ENCODE results near the gene ELMOD1.

The ELMOD1 gene

GRCh38 chr11:107660066-107660465 is 69.1 kb downstream of the ELMOD1 start:
- no peak for FAIRE-seq

GRCh38 chr11:107661656-107662055 is 70.7 kb downstream of the ELMOD1 start:
- DNase-seq (ENCODE audit: insufficient read length, low spot score) (no peak), FAIRE-seq (no peak)
- no peak for TF ChIP-seq CTCF (IDR thresholded peaks at IDR 0.05; ENCODE audit: insufficient read depth, missing control alignments)

More at GRCh38 chr11:107660066-107660465, 69.1 kb downstream of the ELMOD1 start:
- no peak for DNase-seq (ENCODE audit: insufficient read length, low spot score)
- no peak for TF ChIP-seq CTCF (IDR thresholded peaks at IDR 0.05; ENCODE audit: insufficient read depth, missing control alignments)

GRCh38 chr11:107665018-107665417 is 74.1 kb downstream of the ELMOD1 start:
- DNase-seq (ENCODE audit: insufficient read length, low spot score) (no peak), FAIRE-seq (no peak)
- TF ChIP-seq CTCF (IDR thresholded peaks at IDR 0.05; ENCODE audit: insufficient read depth, missing control alignments): no peak

- DNase-seq (ENCODE audit: insufficient read length, low spot score) (no peak), FAIRE-seq (no peak)
- no peak for TF ChIP-seq CTCF (IDR thresholded peaks at IDR 0.05; ENCODE audit: insufficient read depth, missing control alignments)
Measured at GRCh38 chr11:107666911-107667613, 76.1 kb downstream of the ELMOD1 start.

- no peak for TF ChIP-seq CTCF (IDR thresholded peaks at IDR 0.05; ENCODE audit: insufficient read depth, missing control alignments)
- DNase-seq (ENCODE audit: insufficient read length, low spot score) (no peak), FAIRE-seq (no peak)
Measured at GRCh38 chr11:107669191-107669740, 78.3 kb downstream of the ELMOD1 start.

GRCh38 chr11:107669893-107670601 is 79.1 kb downstream of the ELMOD1 start:
- TF ChIP-seq CTCF (IDR thresholded peaks at IDR 0.05; ENCODE audit: insufficient read depth, missing control alignments): no peak
- no peak for FAIRE-seq
- DNase-seq (ENCODE audit: insufficient read length, low spot score): no peak

- no peak for DNase-seq (ENCODE audit: insufficient read length, low spot score)
- FAIRE-seq: no peak
- no peak for TF ChIP-seq CTCF (IDR thresholded peaks at IDR 0.05; ENCODE audit: insufficient read depth, missing control alignments)
Measured at GRCh38 chr11:107675902-107676301, 85.0 kb downstream of the ELMOD1 start.

Measured in D721Med (cell line).